ENCODE results near the gene MBNL1. TPM values are rescaled to one million over a fixed set of nuclear protein-coding genes. Genes with fewer than 3 reads are reported as not detected.

Gene MBNL1
- 299 and 348 TPM in 2 replicates for total RNA-seq

GRCh38 chr3:152268555-152269055 is at the start of gene MBNL1:
Gene MBNL1 (plus strand): TSS chr3:152268929. CDS start chr3:152300194, 31,265 bp downstream.

Small RNA genes lying within 50 kb of the gene (small RNA-seq; reads per million reads assigned to genes)
- gene RF00019: not detected

Measured in articular chondrocyte of knee joint (primary cell).